ENCODE measurements around the gene SGPP2. TPM values are rescaled to one million over a fixed set of nuclear protein-coding genes. Genes with fewer than 3 reads are reported as not detected.
"Not testable (repeated sequence)": the region's sequence is repeated elsewhere in the genome, so short reads cannot be mapped to it uniquely, and the experiment has no call there.

Gene SGPP2
- total RNA-seq, 1 experiment from 2014 or later: 0.57 TPM

DNA sequence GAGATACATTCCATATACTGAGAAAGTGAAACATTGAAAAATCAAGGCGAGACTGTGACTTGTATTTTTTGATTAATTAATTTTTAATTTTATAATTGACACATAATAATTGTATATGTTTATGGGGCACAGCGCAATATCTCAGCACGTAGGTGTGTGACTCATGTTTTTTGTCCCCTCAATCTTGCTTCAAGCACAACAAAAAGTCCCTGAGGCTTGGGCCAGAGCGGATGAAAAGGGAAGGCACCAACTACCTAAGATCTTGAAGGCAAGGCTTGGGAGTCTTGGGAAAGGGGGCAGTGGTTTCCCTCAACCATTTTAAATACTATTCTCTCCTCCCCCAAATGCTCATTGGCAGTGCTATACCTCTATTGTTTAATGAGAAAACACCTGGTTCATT, 9.9 kb downstream of the SGPP2 start:
- BruUV-seq (replicated peaks): no TSS peak
- ChIA-PET POLR2A (ENCODE audit: unreplicated experiment) (no interaction called here), CTCF (no interaction called here)
- no peak overlapping the region for H3K27ac ChIP-seq
- no peaks in the 10 kb centered on the region for H3K9me3 ChIP-seq (ENCODE audit: insufficient read depth, low read depth)
- no peak overlapping the region for H3K4me3 ChIP-seq
- H3K4me1 ChIP-seq (replicated peaks; ENCODE audit: insufficient read depth): peaks cover 12% of the 10 kb centered on the region
- no peak for DNase-seq
- no peaks in the 10 kb centered on the region for H3K27me3 ChIP-seq (ENCODE audit: insufficient read depth, low read depth)
- no peak for TF ChIP-seq EZH2 (IDR thresholded peaks at IDR 0.05; ENCODE audit: low read depth)
- TF ChIP-seq, protein P1, sequence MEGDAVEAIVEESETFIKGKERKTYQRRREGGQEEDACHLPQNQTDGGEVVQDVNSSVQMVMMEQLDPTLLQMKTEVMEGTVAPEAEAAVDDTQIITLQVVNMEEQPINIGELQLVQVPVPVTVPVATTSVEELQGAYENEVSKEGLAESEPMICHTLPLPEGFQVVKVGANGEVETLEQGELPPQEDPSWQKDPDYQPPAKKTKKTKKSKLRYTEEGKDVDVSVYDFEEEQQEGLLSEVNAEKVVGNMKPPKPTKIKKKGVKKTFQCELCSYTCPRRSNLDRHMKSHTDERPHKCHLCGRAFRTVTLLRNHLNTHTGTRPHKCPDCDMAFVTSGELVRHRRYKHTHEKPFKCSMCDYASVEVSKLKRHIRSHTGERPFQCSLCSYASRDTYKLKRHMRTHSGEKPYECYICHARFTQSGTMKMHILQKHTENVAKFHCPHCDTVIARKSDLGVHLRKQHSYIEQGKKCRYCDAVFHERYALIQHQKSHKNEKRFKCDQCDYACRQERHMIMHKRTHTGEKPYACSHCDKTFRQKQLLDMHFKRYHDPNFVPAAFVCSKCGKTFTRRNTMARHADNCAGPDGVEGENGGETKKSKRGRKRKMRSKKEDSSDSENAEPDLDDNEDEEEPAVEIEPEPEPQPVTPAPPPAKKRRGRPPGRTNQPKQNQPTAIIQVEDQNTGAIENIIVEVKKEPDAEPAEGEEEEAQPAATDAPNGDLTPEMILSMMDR (conservative IDR thresholded peaks at IDR 0.05): no peak
- intact Hi-C loops (cut with micrococcal nuclease; ENCODE audit: unreplicated experiment): no loop called here
- H4K20me1 ChIP-seq (ENCODE audit: insufficient read depth): no peaks in the 10 kb centered on the region
- no peak overlapping the region for H3K4me2 ChIP-seq
- H3K79me2 ChIP-seq (ENCODE audit: low read depth): no peaks in the 10 kb centered on the region
- no peaks in the 10 kb centered on the region for H3K9me2 ChIP-seq (ENCODE audit: insufficient read depth)
- H2AFZ ChIP-seq: no peak overlapping the region
- no peaks in the 10 kb centered on the region for H3K36me3 ChIP-seq (ENCODE audit: low read depth)
- H3F3A ChIP-seq (ENCODE audit: insufficient read depth, low read depth): no peaks in the 10 kb centered on the region

DNA sequence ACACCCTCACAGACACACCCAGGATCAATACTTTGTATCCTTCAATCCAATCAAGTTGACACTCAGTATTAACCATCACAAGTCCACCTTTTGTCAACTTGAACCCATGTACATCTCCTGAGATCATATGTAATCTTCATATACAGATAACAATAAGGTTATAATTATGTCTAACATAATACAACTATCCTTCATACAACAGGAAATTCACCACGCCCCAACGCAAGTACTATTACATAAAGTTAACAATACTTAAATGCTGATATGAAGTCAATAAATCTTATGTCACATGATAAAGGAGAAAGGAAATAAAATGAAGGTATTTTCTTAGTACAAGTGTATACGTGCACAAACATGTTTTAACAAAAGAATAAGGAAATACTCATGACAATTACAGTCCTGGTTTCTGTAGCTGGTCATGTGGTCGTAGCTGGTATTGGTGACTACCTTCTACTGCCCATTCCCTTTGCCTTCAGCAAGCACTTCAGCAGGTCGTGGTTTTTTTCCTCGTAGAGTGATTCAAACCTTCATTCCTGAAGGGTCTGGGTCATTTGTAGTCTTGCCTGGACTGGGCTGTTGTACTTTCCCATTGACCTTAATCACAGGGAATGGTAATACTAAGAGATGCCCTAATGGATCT, 11.2 kb downstream of the SGPP2 start:
- H4K20me1 ChIP-seq (ENCODE audit: insufficient read depth); H3K4me2 ChIP-seq; DNase-seq; H2AFZ ChIP-seq; H3K9me3 ChIP-seq (ENCODE audit: insufficient read depth, low read depth); H3K27ac ChIP-seq; H3K79me2 ChIP-seq (ENCODE audit: low read depth); H3F3A ChIP-seq (ENCODE audit: insufficient read depth, low read depth); H3K27me3 ChIP-seq (ENCODE audit: insufficient read depth, low read depth); H3K9me2 ChIP-seq (ENCODE audit: insufficient read depth); H3K4me3 ChIP-seq; POLR2A ChIA-PET (ENCODE audit: unreplicated experiment); BruUV-seq (replicated peaks); CTCF ChIA-PET; H3K36me3 ChIP-seq (ENCODE audit: low read depth); intact Hi-C loops (cut with micrococcal nuclease; ENCODE audit: unreplicated experiment): not testable (repeated sequence)
- peaks cover 13% of the 10 kb centered on the region for H3K4me1 ChIP-seq (replicated peaks; ENCODE audit: insufficient read depth)

DNA sequence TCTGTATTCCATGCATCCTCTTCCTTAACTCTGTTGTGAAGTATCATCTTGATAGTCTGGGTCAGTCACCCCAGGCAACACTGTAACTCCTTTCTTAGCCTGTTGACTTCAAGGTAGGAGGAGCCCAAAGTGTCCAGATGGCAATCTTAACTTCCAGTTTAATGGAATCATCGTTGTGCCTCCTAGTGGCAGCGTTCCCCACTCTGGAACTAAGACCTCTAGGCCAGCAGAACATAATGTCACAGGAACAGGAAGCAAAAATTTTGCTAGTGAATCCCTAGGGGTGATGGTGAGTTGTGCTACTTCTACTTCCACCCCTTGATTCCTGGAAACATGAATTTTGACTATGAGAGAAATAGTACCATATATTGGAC, 11.7 kb downstream of the SGPP2 start:
- POLR2A ChIA-PET (ENCODE audit: unreplicated experiment): no interaction called here
- peaks cover 18% of the 10 kb centered on the region for H3K4me1 ChIP-seq (replicated peaks; ENCODE audit: insufficient read depth)
- H3K36me3 ChIP-seq (ENCODE audit: low read depth): no peaks in the 10 kb centered on the region
- DNase-seq: no peak
- CTCF ChIA-PET: no interaction called here
- H3K9me2 ChIP-seq (ENCODE audit: insufficient read depth): no peaks in the 10 kb centered on the region
- H3K9me3 ChIP-seq (ENCODE audit: insufficient read depth, low read depth): no peaks in the 10 kb centered on the region
- H2AFZ ChIP-seq: no peak overlapping the region
- no peak overlapping the region for H3K4me2 ChIP-seq
- H3K27ac ChIP-seq: no peak overlapping the region
- no peak for TF ChIP-seq EZH2 (IDR thresholded peaks at IDR 0.05; ENCODE audit: low read depth)
- TF ChIP-seq, protein P1 (conservative IDR thresholded peaks at IDR 0.05): no peak
- no TSS peak for BruUV-seq (replicated peaks)
- H4K20me1 ChIP-seq (ENCODE audit: insufficient read depth): no peaks in the 10 kb centered on the region
- no peaks in the 10 kb centered on the region for H3K27me3 ChIP-seq (ENCODE audit: insufficient read depth, low read depth)
- no peaks in the 10 kb centered on the region for H3F3A ChIP-seq (ENCODE audit: insufficient read depth, low read depth)
- intact Hi-C loops (cut with micrococcal nuclease; ENCODE audit: unreplicated experiment): no loop called here
- no peak overlapping the region for H3K4me3 ChIP-seq
- H3K79me2 ChIP-seq (ENCODE audit: low read depth): no peaks in the 10 kb centered on the region

DNA sequence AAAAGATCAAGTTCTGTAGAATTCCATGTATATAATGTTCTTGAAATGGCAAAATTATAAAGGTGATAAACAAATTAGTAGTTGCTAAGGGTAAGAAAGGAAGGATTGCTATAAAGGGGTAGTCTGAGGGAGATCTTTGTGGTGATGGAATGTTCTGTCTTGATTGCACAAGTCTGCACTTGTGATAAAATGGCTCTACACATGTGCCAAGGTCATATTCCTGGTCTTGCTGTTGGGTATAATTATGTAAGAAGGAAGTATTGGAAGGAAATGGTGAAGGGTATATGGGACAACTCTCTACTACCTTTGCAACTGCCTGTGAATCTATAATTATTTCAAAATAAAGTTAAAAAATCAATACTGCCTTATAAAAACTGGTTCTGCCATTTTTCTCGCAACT, 15.3 kb downstream of the SGPP2 start:
- intact Hi-C loops (cut with micrococcal nuclease; ENCODE audit: unreplicated experiment): no loop called here
- peaks cover 10% of the 10 kb centered on the region for H3K4me1 ChIP-seq (replicated peaks; ENCODE audit: insufficient read depth)
- no peaks in the 10 kb centered on the region for H3K79me2 ChIP-seq (ENCODE audit: low read depth)
- TF ChIP-seq EZH2 (IDR thresholded peaks at IDR 0.05; ENCODE audit: low read depth): no peak
- no peak overlapping the region for H3K4me2 ChIP-seq
- DNase-seq: no peak
- no peaks in the 10 kb centered on the region for H3F3A ChIP-seq (ENCODE audit: insufficient read depth, low read depth)
- H3K4me3 ChIP-seq: no peak overlapping the region
- H3K9me2 ChIP-seq (ENCODE audit: insufficient read depth): no peaks in the 10 kb centered on the region
- BruUV-seq (replicated peaks): no TSS peak
- H3K9me3 ChIP-seq (ENCODE audit: insufficient read depth, low read depth): 0 out of 2 replicates have a peak, but pooled peaks cover 5% of the 10 kb centered on the region
- no peak overlapping the region for H2AFZ ChIP-seq
- no peaks in the 10 kb centered on the region for H3K36me3 ChIP-seq (ENCODE audit: low read depth)
- H3K27ac ChIP-seq: no peak overlapping the region
- ChIA-PET CTCF (no interaction called here), POLR2A (ENCODE audit: unreplicated experiment) (no interaction called here)
- no peaks in the 10 kb centered on the region for H4K20me1 ChIP-seq (ENCODE audit: insufficient read depth)
- H3K27me3 ChIP-seq (ENCODE audit: insufficient read depth, low read depth): no peaks in the 10 kb centered on the region

All from PC-9 (cell line).